Measurements from ENCODE around the gene MRPL36.

- no peak for TF ChIP-seq CTCF (IDR thresholded peaks at IDR 0.05)
- no peak for TF ChIP-seq TCF7L2 (IDR thresholded peaks at IDR 0.05; ENCODE audit: low read depth, low read length)
- TF ChIP-seq REST (IDR thresholded peaks at IDR 0.05; ENCODE audit: insufficient read depth in 1 of 2, low read depth in 2 of 2, low read length in 1 of 2) = no peak
- TF ChIP-seq POLR2AphosphoS5 (IDR thresholded peaks at IDR 0.05; ENCODE audit: low read depth, low read length) = no peak
Observed at GRCh38 chr5:1788828-1789227, 10.8 kb downstream of the MRPL36 start.
